ENCODE measurements around the gene MTAP. TPM values are rescaled to one million over a fixed set of nuclear protein-coding genes. Genes with fewer than 3 reads are reported as not detected.

Gene MTAP
- total and polyA plus RNA-seq, 2 of the 13 experiments (the other 11 are each of a cell fraction or from before 2014, with no cell fraction given): 16.7 to 51.2 TPM

- TF ChIP-seq ZBTB40 (IDR thresholded peaks at IDR 0.05): no peak; the same call in 1 of the 2 replicates
- TF ChIP-seq ZBTB40 (CRISPR knock-in tag; IDR thresholded peaks at IDR 0.05): peak; percentile 86
- TF ChIP-seq ZNF335 (CRISPR knock-in tag; IDR thresholded peaks at IDR 0.05): 0 out of 2 replicates have a peak, but pooled peaks have one; percentile 18
- TF ChIP-seq ZNF670 (CRISPR knock-in tag; IDR thresholded peaks at IDR 0.05; ENCODE audit: borderline replicate concordance): peak; percentile 57; the same call in 1 of the 2 replicates
- no peak for TF ChIP-seq HCFC1 (IDR thresholded peaks at IDR 0.05; ENCODE audit: low read depth, low read length)
- no peak for TF ChIP-seq CEBPZ (IDR thresholded peaks at IDR 0.05; ENCODE audit: low read length)
- no peak for TF ChIP-seq THAP8 (CRISPR knock-in tag; IDR thresholded peaks at IDR 0.05; ENCODE audit: borderline replicate concordance)
- no peak for TF ChIP-seq POLR2AphosphoS2 (IDR thresholded peaks at IDR 0.05; ENCODE audit: low read depth, low read length)
- TF ChIP-seq ONECUT2 (CRISPR knock-in tag; IDR thresholded peaks at IDR 0.05): no peak
- no peak for TF ChIP-seq XRCC5 (optimal IDR thresholded peaks at IDR 0.05; ENCODE audit: low read length)
- TF ChIP-seq SMARCC2 (IDR thresholded peaks at IDR 0.05): no peak
- TF ChIP-seq HDAC1 (CRISPR knock-in tag; IDR thresholded peaks at IDR 0.05): peak; percentile 62; the same call in 1 of the 2 replicates
- peak; percentile 36; the same call in 1 of the 2 replicates for TF ChIP-seq KMT2B (CRISPR knock-in tag; IDR thresholded peaks at IDR 0.05)
- TF ChIP-seq PPARG (CRISPR knock-in tag; conservative IDR thresholded peaks at IDR 0.05): no peak
- TF ChIP-seq MYC (CRISPR knock-in tag; IDR thresholded peaks at IDR 0.05; ENCODE audit: borderline replicate concordance): peak; percentile 78
- no peak for TF ChIP-seq ZNF232 (CRISPR knock-in tag; IDR thresholded peaks at IDR 0.05; ENCODE audit: borderline replicate concordance)
- no peak for TF ChIP-seq ISX (CRISPR knock-in tag; conservative IDR thresholded peaks at IDR 0.05)
- no peak for TF ChIP-seq BCL6 (CRISPR knock-in tag; IDR thresholded peaks at IDR 0.05)
- TF ChIP-seq PHF21A (CRISPR knock-in tag; IDR thresholded peaks at IDR 0.05): peak; percentile 54; the same call in 1 of the 2 replicates
Measured at GRCh38 chr9:21802418-21803000, at the start of gene MTAP (continued).
